BLaER1 treated with 17β-estradiol and CSF1 and Interleukin-3, amounts not matched to agents 10 nM and 100 nM (cell line): ENCODE data around the gene MGST2.

Experiments used
- H3K27ac ChIP-seq, 11 experiments: shearing (Covaris generic); formaldehyde crosslinking; 2 replicates each; pipeline ENCODE4 v1.8.1; 2022
- H3K27me3 ChIP-seq, 11 experiments: shearing (Covaris generic); formaldehyde crosslinking; 2 replicates each; pipeline ENCODE4 v1.8.1; 2022
- H3K36me3 ChIP-seq, 11 experiments: shearing (Covaris generic); formaldehyde crosslinking; 2 replicates each; pipeline ENCODE4 v1.8.1; 2022
- H3K4me1 ChIP-seq, 10 experiments: shearing (Covaris generic); formaldehyde crosslinking; 2 replicates each; pipeline ENCODE4 v1.8.1; 2022
- H3K4me2 ChIP-seq, 11 experiments: shearing (Covaris generic); formaldehyde crosslinking; 2 replicates each; pipeline ENCODE4 v1.8.1; 2022
- H3K4me3 ChIP-seq, 10 experiments: shearing (Covaris generic); formaldehyde crosslinking; 2 replicates each; pipeline ENCODE4 v1.8.1; 2022
- H3K9ac ChIP-seq, 11 experiments: shearing (Covaris generic); formaldehyde crosslinking; 2 replicates each; pipeline ENCODE4 v1.8.1; 2022
- H3K9me3 ChIP-seq, 11 experiments: shearing (Covaris generic); formaldehyde crosslinking; replicated peaks in 1 of 11; 2 replicates each; pipeline ENCODE4 v1.8.1; 2022
- H4K20me1 ChIP-seq, 11 experiments: shearing (Covaris generic); formaldehyde crosslinking; 2 replicates each; pipeline ENCODE4 v1.8.1; 2022
- Cebpa-rat ChIP-seq, 11 experiments: shearing (Covaris generic); IDR thresholded peaks; 2 replicates each; pipeline ENCODE4 v1.8.1; 2022

MGST2 gene

GRCh38 chr4:139665690-139666529 lies at the start of gene MGST2:
Gene MGST2 (plus strand): TSS chr4:139665819. CDS start chr4:139666020, 201 bp downstream.
- Histone ChIP-seq H3K27ac (peak within 1 kb of the TSS; percentile 5 to 75 (median 63); a peak in 19 of 22 replicates), H4K20me1 (no peaks in the 10 kb centered on the region), H3K36me3 (no peaks in the 10 kb centered on the region), H3K4me2 (peak within 1 kb of the TSS; percentile 68 to 83 (median 77)), H3K9ac (peak within 1 kb of the TSS; percentile 56 to 79 (median 72)), H3K4me3 (peak within 1 kb of the TSS; percentile 45 to 71 (median 60)), H3K4me1 (peaks cover 11 to 25% (median 16%) of the 10 kb centered on the region in 10 experiments), H3K27me3 (peaks cover 0 to 18% (median 14%) of the 10 kb centered on the region in 11 experiments; a peak in 10 of 22 replicates), H3K9me3 (0 out of 22 replicates have a peak, but pooled peaks cover 0 to 4% (median 0%) of the 10 kb centered on the region in 11 experiments)
- TF ChIP-seq Cebpa-rat (IDR thresholded peaks at IDR 0.05), result no peak

- Histone ChIP-seq H3K27ac (no peak overlapping the region), H3K9ac (no peak overlapping the region), H3K4me2 (peak overlapping the region in 7 of 11 experiments; percentile 3 to 17 (median 5); a peak in 5 of 22 replicates), H3K27me3 (no peaks in the 10 kb centered on the region), H4K20me1 (no peaks in the 10 kb centered on the region), H3K4me1 (peaks cover 0 to 13% (median 8%) of the 10 kb centered on the region in 10 experiments; a peak in 10 of 20 replicates), H3K9me3 (no peaks in the 10 kb centered on the region), H3K4me3 (no peak overlapping the region), H3K36me3 (no peaks in the 10 kb centered on the region)
- no peak for TF ChIP-seq Cebpa-rat (IDR thresholded peaks at IDR 0.05)
Measured at GRCh38 chr4:139617702-139618490, 47.7 kb upstream of the MGST2 start.

GRCh38 chr4:139619644-139620043 lies 46.0 kb upstream of the MGST2 start:
- TF ChIP-seq Cebpa-rat (IDR thresholded peaks at IDR 0.05), result no peak
- H3K9ac ChIP-seq, result no peak overlapping the region
- peaks cover 0 to 13% (median 8%) of the 10 kb centered on the region in 10 experiments; a peak in 10 of 20 replicates for H3K4me1 ChIP-seq
- no peak overlapping the region for H3K4me3 ChIP-seq
- no peak overlapping the region for H3K4me2 ChIP-seq
- no peaks in the 10 kb centered on the region for H3K27me3 ChIP-seq
- no peaks in the 10 kb centered on the region for H4K20me1 ChIP-seq
- H3K9me3 ChIP-seq, result no peaks in the 10 kb centered on the region
- no peaks in the 10 kb centered on the region for H3K36me3 ChIP-seq
- no peak overlapping the region for H3K27ac ChIP-seq

- H3K9ac ChIP-seq, result no peak overlapping the region
Measured at GRCh38 chr4:139622901-139623381, 42.7 kb upstream of the MGST2 start.

GRCh38 chr4:139624441-139625092 lies 41.1 kb upstream of the MGST2 start:
- Histone ChIP-seq H3K9me3 (no peaks in the 10 kb centered on the region), H3K9ac (no peak overlapping the region), H3K4me3 (no peak overlapping the region), H3K4me2 (peak overlapping the region in 1 of 11 experiments; percentile 11; a peak in 1 of 22 replicates), H3K27me3 (no peaks in the 10 kb centered on the region), H4K20me1 (no peaks in the 10 kb centered on the region), H3K4me1 (peaks cover 0 to 10% (median 0%) of the 10 kb centered on the region in 10 experiments; a peak in 3 of 20 replicates), H3K27ac (no peak overlapping the region), H3K36me3 (no peaks in the 10 kb centered on the region)
- no peak for TF ChIP-seq Cebpa-rat (IDR thresholded peaks at IDR 0.05)

More at GRCh38 chr4:139622901-139623381, 42.7 kb upstream of the MGST2 start:
- Histone ChIP-seq H3K27ac (no peak overlapping the region), H3K4me3 (no peak overlapping the region), H4K20me1 (no peaks in the 10 kb centered on the region), H3K36me3 (no peaks in the 10 kb centered on the region), H3K9me3 (no peaks in the 10 kb centered on the region), H3K4me1 (peaks cover 0 to 6% (median 4%) of the 10 kb centered on the region in 10 experiments; a peak in 9 of 20 replicates), H3K4me2 (no peak overlapping the region), H3K27me3 (no peaks in the 10 kb centered on the region)
- no peak for TF ChIP-seq Cebpa-rat (IDR thresholded peaks at IDR 0.05)

- no peaks in the 10 kb centered on the region for H3K36me3 ChIP-seq
- H3K4me3 ChIP-seq, result no peak overlapping the region
- H3K27ac ChIP-seq, result no peak overlapping the region
- H3K4me2 ChIP-seq, result peak overlapping the region in 1 of 11 experiments; percentile 11; a peak in 1 of 22 replicates
- no peaks in the 10 kb centered on the region for H3K9me3 ChIP-seq
- H3K4me1 ChIP-seq, result peaks cover 0 to 13% (median 0%) of the 10 kb centered on the region in 10 experiments; a peak in 3 of 20 replicates
- no peak overlapping the region for H3K9ac ChIP-seq
- no peak for TF ChIP-seq Cebpa-rat (IDR thresholded peaks at IDR 0.05)
- no peaks in the 10 kb centered on the region for H4K20me1 ChIP-seq
- no peaks in the 10 kb centered on the region for H3K27me3 ChIP-seq
Measured at GRCh38 chr4:139625093-139625455, 40.5 kb upstream of the MGST2 start.

- Histone ChIP-seq H3K9ac (no peak overlapping the region), H3K4me3 (no peak overlapping the region), H3K4me2 (no peak overlapping the region), H4K20me1 (no peaks in the 10 kb centered on the region), H3K27me3 (no peaks in the 10 kb centered on the region), H3K36me3 (no peaks in the 10 kb centered on the region), H3K4me1 (peaks cover 0 to 13% (median 0%) of the 10 kb centered on the region in 10 experiments; a peak in 3 of 20 replicates), H3K9me3 (no peaks in the 10 kb centered on the region), H3K27ac (no peak overlapping the region)
- no peak for TF ChIP-seq Cebpa-rat (IDR thresholded peaks at IDR 0.05)
Measured at GRCh38 chr4:139625482-139625881, 40.1 kb upstream of the MGST2 start.

- TF ChIP-seq Cebpa-rat (IDR thresholded peaks at IDR 0.05), result no peak
- no peak overlapping the region for H3K4me3 ChIP-seq
- H4K20me1 ChIP-seq, result no peaks in the 10 kb centered on the region
- H3K27ac ChIP-seq, result no peak overlapping the region
- no peaks in the 10 kb centered on the region for H3K9me3 ChIP-seq
- no peak overlapping the region for H3K4me2 ChIP-seq
- no peaks in the 10 kb centered on the region for H3K27me3 ChIP-seq
- no peaks in the 10 kb centered on the region for H3K36me3 ChIP-seq
- peaks cover 0 to 27% (median 0%) of the 10 kb centered on the region in 10 experiments; a peak in 5 of 20 replicates for H3K4me1 ChIP-seq
- H3K9ac ChIP-seq, result no peak overlapping the region
Measured at GRCh38 chr4:139628184-139629012, 37.2 kb upstream of the MGST2 start.
